Liver (tissue), 9 donors: Measurements from ENCODE around the gene MAP4K3. TPM values are rescaled to one million over a fixed set of nuclear protein-coding genes. Genes with fewer than 3 reads are reported as not detected.

Experiments used
- DNase-seq: peaks from one replicate; pipeline ENCODE4 v3.0.0-alpha.2; 2017; ENCODE audit warnings: low spot score
- H3K27ac ChIP-seq, 2 donors: one replicate each; pipeline ENCODE4 v1.7.0; 2013; ENCODE audit warnings: inconsistent platforms in 2 of 2, low read length in 2 of 2, control low read depth in 1 of 2, low read depth in 1 of 2, mild to moderate bottlenecking in 1 of 2
- H3K27me3 ChIP-seq, 4 donors: one replicate each; pipeline versions ENCODE4 v1.6.1 to v1.7.0; 2013; ENCODE audit warnings: low read length in 3 of 4, inconsistent platforms in 1 of 4, mild to moderate bottlenecking in 1 of 4, moderate library complexity in 1 of 4; ENCODE audit not compliant: control insufficient read depth in 4 of 4, insufficient read depth in 4 of 4
- H3K36me3 ChIP-seq, 4 donors: one replicate each; pipeline versions ENCODE4 v1.6.1 to v1.7.0; 2013; ENCODE audit warnings: low read length in 3 of 4, mild to moderate bottlenecking in 3 of 4, low read depth in 1 of 4, moderate library complexity in 1 of 4; ENCODE audit not compliant: control insufficient read depth in 4 of 4, insufficient read depth in 3 of 4
- H3K4me1 ChIP-seq, 4 donors: one replicate each; pipeline versions ENCODE4 v1.6.1 to v1.7.0; 2013; ENCODE audit warnings: low read length in 3 of 4, mild to moderate bottlenecking in 3 of 4, moderate library complexity in 1 of 4; ENCODE audit not compliant: control insufficient read depth in 4 of 4, insufficient read depth in 4 of 4
- H3K4me3 ChIP-seq, 3 donors: one replicate each; pipeline versions ENCODE4 v1.6.1 to v1.7.0; 2013; ENCODE audit warnings: low read length in 3 of 3, control low read depth in 1 of 3, low read depth in 1 of 3, mild to moderate bottlenecking in 1 of 3
- H3K9ac ChIP-seq, 2 donors: one replicate each; pipeline ENCODE4 v1.7.0; 2013; ENCODE audit warnings: low read length in 2 of 2, mild to moderate bottlenecking in 2 of 2, moderate library complexity in 2 of 2, control low read depth in 1 of 2, low read depth in 1 of 2
- H3K9me3 ChIP-seq, 4 donors: one replicate each; pipeline versions ENCODE4 v1.6.1 to v1.7.0; 2013; ENCODE audit warnings: low read length in 3 of 4; ENCODE audit not compliant: control insufficient read depth in 4 of 4
- ATF3 ChIP-seq: IDR thresholded peaks from 2 replicates; pipeline ENCODE4 v1.6.1; 2016; ENCODE audit warnings: antibody characterized with exemption
- CTCF ChIP-seq: fragments of 150-350 bp; IDR thresholded peaks from 2 replicates; pipeline ENCODE4 v1.5.1; 2017; ENCODE audit warnings: improper control_type of control experiment, low read depth, low read length; ENCODE audit not compliant: missing input control
- EGR1 ChIP-seq, 2 donors: IDR thresholded peaks; 2 replicates each; pipeline ENCODE4 v1.6.1; 2016 to 2018; ENCODE audit warnings: antibody characterized with exemption in 2 of 2, low read depth in 2 of 2
- FOXA1 ChIP-seq: IDR thresholded peaks from 2 replicates; pipeline ENCODE4 v1.6.1; 2016; ENCODE audit warnings: antibody characterized with exemption
- FOXA2 ChIP-seq: IDR thresholded peaks from 2 replicates; pipeline ENCODE4 v1.6.1; 2016; ENCODE audit warnings: antibody characterized with exemption
- GABPA ChIP-seq, 2 donors: IDR thresholded peaks in 1 of 2; conservative IDR thresholded peaks in 1 of 2; 2 replicates each; pipeline ENCODE4 v1.6.1; 2016; ENCODE audit warnings: antibody characterized with exemption in 2 of 2, mild to moderate bottlenecking in 1 of 2, moderate library complexity in 1 of 2
- HNF4A ChIP-seq, 2 donors: conservative IDR thresholded peaks; 2 replicates each; pipeline ENCODE4 v1.6.1; 2016; ENCODE audit warnings: antibody characterized with exemption in 2 of 2, mild to moderate bottlenecking in 2 of 2
- HNF4G ChIP-seq: IDR thresholded peaks from 2 replicates; pipeline ENCODE4 v1.6.1; 2016; ENCODE audit warnings: antibody characterized with exemption
- JUND ChIP-seq, 2 donors: IDR thresholded peaks; 2 replicates each; pipeline ENCODE4 v1.6.1; 2016; ENCODE audit warnings: antibody characterized with exemption in 2 of 2
- MAX ChIP-seq: IDR thresholded peaks from 2 replicates; pipeline ENCODE4 v1.6.1; 2016; ENCODE audit warnings: antibody characterized with exemption
- NR2F2 ChIP-seq: IDR thresholded peaks from 2 replicates; pipeline ENCODE4 v1.6.1; 2016; ENCODE audit warnings: antibody characterized with exemption
- RAD21 ChIP-seq, 2 donors: IDR thresholded peaks; 2 replicates each; pipeline ENCODE4 v1.6.1; 2016; ENCODE audit warnings: antibody characterized with exemption in 2 of 2, mild to moderate bottlenecking in 2 of 2
- REST ChIP-seq: IDR thresholded peaks from 2 replicates; pipeline ENCODE4 v1.6.1; 2016; ENCODE audit warnings: antibody characterized with exemption, mild to moderate bottlenecking
- RXRA ChIP-seq, 2 donors: IDR thresholded peaks; 2 replicates each; pipeline ENCODE4 v1.6.1; 2017 to 2018; ENCODE audit warnings: antibody characterized with exemption in 2 of 2, mild to moderate bottlenecking in 1 of 2
- SP1 ChIP-seq: IDR thresholded peaks from 2 replicates; pipeline ENCODE4 v1.6.1; 2018; ENCODE audit warnings: antibody characterized with exemption, mild to moderate bottlenecking
- TAF1 ChIP-seq: conservative IDR thresholded peaks from 2 replicates; pipeline ENCODE4 v1.6.1; 2016; ENCODE audit warnings: antibody characterized with exemption, mild to moderate bottlenecking
- YY1 ChIP-seq: IDR thresholded peaks from 2 replicates; pipeline ENCODE4 v1.6.1; 2016; ENCODE audit warnings: antibody characterized with exemption, mild to moderate bottlenecking
- ZBTB33 ChIP-seq: IDR thresholded peaks from 2 replicates; pipeline ENCODE4 v1.6.1; 2016; ENCODE audit warnings: antibody characterized with exemption
- WGBS: extraction: QIAGEN DNeasy Blood & Tissue Kit; methylation state at CpG from one replicate; pipeline ENCODE4 v1.1.7; 2013; 5-methylcytosine and 5-hydroxymethylcytosine counted together
- polyA plus RNA-seq, 2 donors: library from polyadenylated mRNA; stranded (reverse) in 1 of 2; unstranded in 1 of 2; fragments of 200-250 nt in 1 of 2; fragments of >200 nt in 1 of 2; fragmentation: Nextera tagmentation in 1 of 2; extraction: Ambion mirVana in 1 of 2; gene quantifications; one replicate each; pipeline versions ENCODE4 v1.2.1 to v1.2.3, GENCODE V29; 2013 to 2015
- total RNA-seq, 2 donors: library from RNA; depleted of rRNA; stranded (reverse); fragments of >200 nt; gene quantifications; one replicate each; pipeline ENCODE4 v1.2.3, GENCODE V29; 2014
- donor health status: healthy.
- donor health status: healthy.
- donor health status: healthy.
- donor health status: healthy.
- donor health status: healthy.

MAP4K3 gene
- total and polyA plus RNA-seq, 4 donors, result 6.2 to 23.8 (median 10.9) TPM

GRCh38 chr2:39241588-39241987 lies 195.5 kb downstream of the MAP4K3 start:
- Histone ChIP-seq H3K27ac (no peak overlapping the region), H3K36me3 (no peaks in the 10 kb centered on the region), H3K4me3 (no peak overlapping the region), H3K9ac (no peak overlapping the region), H3K27me3 (no peaks in the 10 kb centered on the region), H3K4me1 (peaks cover 0 to 3% (median 0%) of the 10 kb centered on the region in 4 donors), H3K9me3 (peaks cover 0 to 6% (median 0%) of the 10 kb centered on the region in 4 donors)
- DNase-seq, result no peak
- no peak for TF ChIP-seq SP1
- TF ChIP-seq EGR1 (IDR thresholded peaks at IDR 0.05; ENCODE audit: low read depth in 2 of 2), result no peak
- TF ChIP-seq ATF3, result no peak
- no peak for TF ChIP-seq CTCF
- no peak for TF ChIP-seq MAX
- TF ChIP-seq RXRA (IDR thresholded peaks at IDR 0.05), result no peak
- no peak for TF ChIP-seq YY1
- TF ChIP-seq HNF4G, result no peak
- no peak for TF ChIP-seq HNF4A (conservative IDR thresholded peaks at IDR 0.05)
- TF ChIP-seq JUND (IDR thresholded peaks at IDR 0.05), result no peak
- 80% methylated on average over 4 of the region's 4 CpGs for WGBS

GRCh38 chr2:39240758-39241157 lies 196.3 kb downstream of the MAP4K3 start:
- Histone ChIP-seq H3K27me3 (no peaks in the 10 kb centered on the region), H3K9ac (no peak overlapping the region), H3K9me3 (peaks cover 0 to 6% (median 0%) of the 10 kb centered on the region in 4 donors), H3K27ac (no peak overlapping the region), H3K4me1 (peaks cover 0 to 3% (median 0%) of the 10 kb centered on the region in 4 donors), H3K36me3 (no peaks in the 10 kb centered on the region), H3K4me3 (no peak overlapping the region)
- WGBS, result 95% methylated on average over 6 of the region's 6 CpGs
- DNase-seq, result no peak
- TF ChIP-seq HNF4G (no peak), GABPA (IDR thresholded peaks at IDR 0.05 in 1 of 2, conservative IDR thresholded peaks at IDR 0.05 in 1 of 2) (no peak), REST (no peak), RXRA (IDR thresholded peaks at IDR 0.05) (no peak), YY1 (no peak), RAD21 (IDR thresholded peaks at IDR 0.05) (no peak), SP1 (no peak), EGR1 (IDR thresholded peaks at IDR 0.05; ENCODE audit: low read depth in 2 of 2) (no peak), ATF3 (no peak), FOXA2 (no peak), TAF1 (no peak), MAX (no peak), JUND (IDR thresholded peaks at IDR 0.05) (no peak), FOXA1 (no peak), NR2F2 (no peak), HNF4A (conservative IDR thresholded peaks at IDR 0.05) (no peak), ZBTB33 (no peak)
